HepG2 (cell line): Measurements from ENCODE around the gene UBXN6. TPM values are rescaled to one million over a fixed set of nuclear protein-coding genes. Genes with fewer than 3 reads are reported as not detected.

Source experiments
- ATM ChIP-seq: fragments of 450-650 bp; IDR thresholded peaks from 2 replicates; pipeline ENCODE4 v1.7.1; 2017; ENCODE audit warnings: mild to moderate bottlenecking, borderline replicate concordance
- CEBPB ChIP-seq: IDR thresholded peaks from 2 replicates; pipeline ENCODE4 v1.6.1; 2011; ENCODE audit warnings: low read depth, low read length, improper control_type of control experiment, borderline replicate concordance
- CREM ChIP-seq, 2 experiments: sonication (generic) in 1 of 2; formaldehyde crosslinking in 1 of 2; IDR thresholded peaks; 2 replicates each; pipeline versions ENCODE4 v1.4.0 to v1.6.1; 2016 to 2020; ENCODE audit warnings: antibody characterized with exemption in 1 of 2, mild to moderate bottlenecking in 1 of 2, missing genetic modification reagents in 1 of 2
- DBP ChIP-seq: sonication (generic); formaldehyde crosslinking; IDR thresholded peaks from 2 replicates; pipeline ENCODE4 v1.4.0; 2020; ENCODE audit warnings: missing genetic modification reagents; ENCODE audit errors: not compliant biosample characterization
- HNRNPUL1 ChIP-seq: fragments of 200-400 bp; formaldehyde crosslinking; IDR thresholded peaks from 2 replicates; pipeline ENCODE4 v1.6.1; 2017; ENCODE audit warnings: low read depth, mild to moderate bottlenecking, low read length, moderate library complexity
- MLX ChIP-seq: IDR thresholded peaks from 2 replicates; pipeline ENCODE4 v1.6.1; 2016
- NRL ChIP-seq: sonication (generic); formaldehyde crosslinking; IDR thresholded peaks from 2 replicates; pipeline ENCODE4 v1.5.0; 2020; ENCODE audit warnings: missing genetic modification reagents, mild to moderate bottlenecking, moderate library complexity, borderline replicate concordance
- PHF5A ChIP-seq: IDR thresholded peaks from one replicate; pipeline ENCODE4 v1.6.1; 2018; ENCODE audit warnings: low read depth, missing genetic modification reagents; ENCODE audit not compliant: unreplicated experiment
- PHF8 ChIP-seq: sonication (generic); formaldehyde crosslinking; IDR thresholded peaks from 2 replicates; pipeline ENCODE4 v1.5.0; 2020; ENCODE audit warnings: missing genetic modification reagents
- REST ChIP-seq, 2 experiments: IDR thresholded peaks; 2 replicates each; pipeline ENCODE4 v1.6.1; 2011 to 2012; ENCODE audit warnings: low read length in 2 of 2, borderline replicate concordance in 1 of 2, low read depth in 1 of 2, mild to moderate bottlenecking in 1 of 2, moderate library complexity in 1 of 2
- RFXANK ChIP-seq: IDR thresholded peaks from 2 replicates; pipeline ENCODE4 v1.6.1; 2016
- SP2 ChIP-seq: sonication (generic); formaldehyde crosslinking; IDR thresholded peaks from 2 replicates; pipeline ENCODE4 v1.5.1; 2020; ENCODE audit warnings: mild to moderate bottlenecking, missing genetic modification reagents
- TAF1 ChIP-seq: sonication (generic); formaldehyde crosslinking; IDR thresholded peaks from 2 replicates; pipeline ENCODE4 v1.4.0; 2020; ENCODE audit warnings: missing genetic modification reagents
- ZNF235 ChIP-seq: sonication (generic); formaldehyde crosslinking; IDR thresholded peaks from 2 replicates; pipeline ENCODE4 v1.8.1; 2023; ENCODE audit warnings: mild to moderate bottlenecking, missing genetic modification reagents, borderline replicate concordance
- ZNF275 ChIP-seq: sonication (generic); formaldehyde crosslinking; IDR thresholded peaks from 2 replicates; pipeline ENCODE4 v1.8.0; 2022; ENCODE audit warnings: missing genetic modification reagents, mild to moderate bottlenecking, inconsistent platforms, borderline replicate concordance
- ZNF276 ChIP-seq: sonication (generic); formaldehyde crosslinking; IDR thresholded peaks from 2 replicates; pipeline ENCODE4 v1.4.0; 2020; ENCODE audit warnings: mild to moderate bottlenecking, low read depth, missing genetic modification reagents
- ZNF431 ChIP-seq: sonication (generic); formaldehyde crosslinking; IDR thresholded peaks from 2 replicates; pipeline ENCODE4 v1.9.0; 2022; ENCODE audit warnings: missing genetic modification reagents, low read depth, mild to moderate bottlenecking, borderline replicate concordance
- ZNF550 ChIP-seq: sonication (generic); formaldehyde crosslinking; IDR thresholded peaks from 2 replicates; pipeline ENCODE4 v1.4.0; 2020; ENCODE audit warnings: mild to moderate bottlenecking, missing genetic modification reagents, borderline replicate concordance
- ZNF672 ChIP-seq: sonication (generic); formaldehyde crosslinking; IDR thresholded peaks from 2 replicates; pipeline ENCODE4 v1.8.1; 2022; ENCODE audit warnings: missing genetic modification reagents
- ZNF780A ChIP-seq: sonication (generic); formaldehyde crosslinking; IDR thresholded peaks from 2 replicates; pipeline ENCODE4 v1.8.0; 2022; ENCODE audit warnings: mild to moderate bottlenecking, missing genetic modification reagents, moderate library complexity
- ZZZ3 ChIP-seq: sonication (generic); formaldehyde crosslinking; IDR thresholded peaks from 2 replicates; pipeline ENCODE4 v1.4.0; 2020; ENCODE audit warnings: missing genetic modification reagents, mild to moderate bottlenecking, borderline replicate concordance
- polyA plus RNA-seq, 8 experiments: library from polyadenylated mRNA; depleted of rRNA in 3 of 8; stranded (reverse) in 7 of 8; unstranded in 1 of 8; fragments of >200 nt; fragmentation: Illumina TruSeq in 4 of 8; extraction: Trizol in 4 of 8; gene quantifications; 2 replicates each; pipeline versions ENCODE4 v1.2.1 to v1.2.3, GENCODE V29; 2011 to 2016; ENCODE audit warnings: low read depth in 4 of 8, missing spikeins in 1 of 8, mixed read lengths in 1 of 8; ENCODE audit not compliant: insufficient read depth in 1 of 8
- total RNA-seq, 5 experiments: library from RNA; depleted of rRNA; stranded (reverse); fragments of >200 nt; fragmentation: Illumina TruSeq; extraction: Trizol; gene quantifications; 2 replicates each; pipeline ENCODE4 v1.2.3, GENCODE V29; 2016; ENCODE audit warnings: low read depth in 1 of 5

Gene UBXN6
- total and polyA plus RNA-seq, 2 of the 13 experiments (the other 11 are each of a cell fraction or from before 2014, with no cell fraction given): 34.9 to 35.5 TPM

GRCh38 chr19:4471403-4472173, 14.0 kb upstream of the UBXN6 start (continued):
- TF ChIP-seq ZNF672 (CRISPR knock-in tag) (no peak), SP2 (CRISPR knock-in tag) (peak; percentile 93), ZZZ3 (no peak; the same call in 1 of the 2 replicates), ATM (no peak), ZNF431 (CRISPR knock-in tag) (no peak), DBP (CRISPR knock-in tag) (no peak), PHF5A (CRISPR knock-in tag) (no peak), ZNF235 (no peak), CEBPB (no peak), ZNF276 (CRISPR knock-in tag) (no peak), MLX (no peak), ZNF275 (CRISPR knock-in tag) (no peak), RFXANK (CRISPR knock-in tag) (no peak), HNRNPUL1 (no peak), ZNF780A (no peak), PHF8 (CRISPR knock-in tag) (peak; percentile 49; the same call in 1 of the 2 replicates), ZNF550 (no peak), CREM (IDR thresholded peaks at IDR 0.05) (peak; percentile 56; the same call in 1 of the 2 replicates), CREM (CRISPR knock-in tag; IDR thresholded peaks at IDR 0.05) (no peak), TAF1 (peak; percentile 17; the same call in 1 of the 2 replicates), REST (IDR thresholded peaks at IDR 0.05; ENCODE audit: borderline replicate concordance in 1 of 2, low read depth in 1 of 2, low read length in 2 of 2) (0 out of 4 replicates have a peak, but pooled peaks of 1 of the 2 experiments have one; percentile 62), NRL (CRISPR knock-in tag) (no peak)
